Measurements from ENCODE around the gene TMA7B.

The TMA7B gene

GRCh38 chr22:40004836-40005235, 44.6 kb downstream of the TMA7B start:
- DNase-seq: no peak

GRCh38 chr22:40006641-40007040, 46.4 kb downstream of the TMA7B start:
- no peak for DNase-seq

GRCh38 chr22:40007853-40008710, 47.9 kb downstream of the TMA7B start:
- DNase-seq: no peak

- DNase-seq: no peak
These were observed 48.6 kb downstream of the TMA7B start for GRCh38 chr22:40008726-40009291.

DNA sequence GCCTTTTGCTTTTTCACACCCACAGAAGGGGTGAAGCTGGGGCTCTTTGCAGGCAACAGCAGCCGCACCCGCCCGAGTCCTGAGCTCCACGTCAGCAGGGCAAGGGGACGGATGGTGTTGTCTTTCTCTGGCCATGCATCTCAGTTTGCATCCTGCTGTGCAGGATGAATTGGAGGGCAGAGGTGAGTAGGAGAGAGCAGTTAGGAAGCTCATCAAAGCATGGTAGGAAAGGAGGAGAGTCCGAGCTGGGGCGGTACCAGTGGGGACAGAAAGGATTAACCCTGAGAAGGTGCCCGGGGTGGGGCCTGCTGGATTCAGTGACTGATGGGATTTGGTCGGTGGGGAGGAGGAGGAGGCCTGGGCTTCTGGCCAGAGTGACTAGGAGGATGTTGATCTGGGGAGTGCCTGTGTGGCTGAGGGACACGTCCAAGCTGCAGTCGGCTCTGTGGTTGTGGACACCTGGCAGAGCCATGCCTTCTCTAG, 49.1 kb downstream of the TMA7B start:
- DNase-seq: peak; percentile 6

DNA sequence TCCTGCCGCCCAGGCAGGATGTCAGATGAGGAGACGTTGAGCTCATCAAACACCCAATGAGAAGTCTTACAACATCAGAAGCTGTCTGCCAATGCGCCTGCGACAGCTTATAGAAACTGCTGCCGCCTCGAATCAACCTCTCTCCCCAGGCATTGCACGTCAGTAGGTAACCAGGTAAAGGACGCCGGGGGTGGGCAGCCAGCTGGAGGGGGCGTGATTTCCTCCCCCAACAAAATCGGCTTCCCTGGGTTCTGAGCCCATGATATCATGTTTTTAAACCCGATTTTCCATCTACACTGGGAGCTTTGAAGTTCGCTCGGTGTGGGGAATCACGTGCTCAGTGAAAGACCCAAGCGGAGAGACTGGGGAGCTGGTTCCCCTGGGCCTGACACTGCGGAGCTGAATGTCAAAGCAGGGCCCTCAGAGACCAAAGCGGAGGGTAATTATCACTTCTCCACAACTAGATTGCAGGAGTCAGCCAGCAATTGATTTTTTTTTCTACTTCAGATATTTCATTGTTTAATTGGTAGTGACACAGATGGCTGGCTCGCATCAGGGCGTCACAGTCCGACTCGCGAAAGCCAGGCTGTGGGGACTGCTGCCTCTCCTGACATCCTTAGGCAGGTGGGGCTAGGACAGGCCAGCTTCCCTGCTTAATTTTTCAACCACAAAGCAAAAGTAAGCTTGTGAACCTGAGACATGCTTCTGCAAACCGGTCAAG, 49.9 kb downstream of the TMA7B start:
- DNase-seq: no peak

DNA sequence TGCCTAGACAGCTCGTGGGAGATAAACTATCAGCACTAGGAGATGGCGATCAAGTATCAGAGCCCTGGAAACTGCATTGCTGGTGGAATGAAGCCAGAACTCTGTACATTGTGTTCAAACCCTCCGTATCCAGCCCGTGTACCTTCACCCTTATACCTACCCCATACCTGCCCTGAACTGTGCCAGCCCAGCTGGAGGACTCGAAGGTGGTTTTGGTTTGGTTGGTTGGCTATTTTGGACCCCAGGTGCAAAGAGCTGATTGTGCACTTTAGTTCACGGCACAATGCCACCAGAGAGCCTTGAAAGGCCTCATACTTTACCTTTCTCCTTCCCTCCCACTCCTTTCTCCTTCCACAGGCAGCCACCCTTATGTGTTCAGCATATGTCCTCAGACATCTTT, 50.5 kb downstream of the TMA7B start:
- DNase-seq: no peak
